Measurements from ENCODE around the gene DNAH7.

- TF ChIP-seq POLR2A (IDR thresholded peaks at IDR 0.05; ENCODE audit: low read depth, low read length) (no peak), TAF1 (IDR thresholded peaks at IDR 0.05; ENCODE audit: borderline replicate concordance, low read depth, low read length) (no peak)
These were observed 209.1 kb downstream of the DNAH7 start for GRCh38 chr2:195859513-195859912.

Data from GM12892 (cell line).